Parathyroid adenoma (tissue), 2 donors: Measurements from ENCODE around the gene FBXO42.

Source experiments
- H2AFZ ChIP-seq: fragments of 300-600 bp; sonication (generic); one replicate; pipeline ENCODE4 v1.7.0; 2017; ENCODE audit warnings: antibody characterized with exemption, mild to moderate bottlenecking
- H3K27ac ChIP-seq: fragments of 300-600 bp; sonication (generic); one replicate; pipeline ENCODE4 v1.7.0; 2017
- H3K27me3 ChIP-seq: fragments of 300-600 bp; sonication (generic); one replicate; pipeline ENCODE4 v1.7.0; 2017; ENCODE audit warnings: low read length; ENCODE audit not compliant: control insufficient read depth, insufficient read depth
- H3K36me3 ChIP-seq: fragments of 300-600 bp; sonication (generic); one replicate; pipeline ENCODE4 v1.7.0; 2017; ENCODE audit warnings: low read length; ENCODE audit not compliant: control insufficient read depth, insufficient read depth
- H3K4me1 ChIP-seq: fragments of 300-600 bp; sonication (generic); one replicate; pipeline ENCODE4 v1.7.0; 2017; ENCODE audit warnings: control low read depth
- H3K4me2 ChIP-seq: fragments of 300-600 bp; sonication (generic); one replicate; pipeline ENCODE4 v1.7.0; 2017; ENCODE audit warnings: low read length
- H3K4me3 ChIP-seq: fragments of 300-600 bp; sonication (generic); one replicate; pipeline ENCODE4 v1.7.0; 2017; ENCODE audit warnings: low read depth, low read length
- H3K79me2 ChIP-seq: fragments of 300-600 bp; sonication (generic); one replicate; pipeline ENCODE4 v1.7.0; 2017; ENCODE audit warnings: control low read depth
- H3K9ac ChIP-seq: fragments of 300-600 bp; sonication (generic); one replicate; pipeline ENCODE4 v1.7.0; 2017; ENCODE audit warnings: mild to moderate bottlenecking
- H3K9me3 ChIP-seq: fragments of 300-600 bp; sonication (generic); one replicate; pipeline ENCODE4 v1.7.0; 2017; ENCODE audit warnings: low read length; ENCODE audit not compliant: control insufficient read depth
- TF ChIP-seq, protein P1 (sequence below): fragments of 300-600 bp; sonication (generic); IDR thresholded peaks from one replicate; pipeline ENCODE4 v1.7.0; 2017; ENCODE audit warnings: antibody characterized with exemption, mild to moderate bottlenecking
- donor health status: primary hyperparathyroidism.

Gene FBXO42

DNA sequence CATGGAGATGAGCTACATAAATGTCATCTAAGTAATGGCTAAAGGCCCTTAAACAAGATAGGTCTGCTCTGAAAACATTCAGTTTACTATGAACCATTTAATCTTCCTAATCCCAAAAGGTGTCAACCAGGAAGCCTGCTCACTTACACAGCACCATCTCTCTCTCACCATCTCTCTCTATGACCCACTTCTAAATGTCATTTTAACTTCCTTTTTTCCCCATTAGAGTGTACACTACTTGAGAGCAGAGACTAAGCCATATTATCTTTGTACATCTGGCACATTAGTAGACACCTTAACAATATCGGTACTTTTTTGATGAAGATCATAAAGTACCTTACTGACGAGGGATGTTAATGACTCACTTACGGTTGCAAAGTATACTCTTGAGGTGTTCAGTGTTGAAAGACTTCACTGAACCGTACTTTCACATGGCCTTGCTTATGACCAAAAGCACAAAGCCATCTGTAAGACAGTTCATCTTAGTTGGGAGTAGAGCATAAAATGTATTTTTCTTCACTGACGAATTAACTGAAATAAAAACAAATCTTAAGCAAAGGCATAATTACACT lies 25.4 kb downstream of the FBXO42 start:
- no peak overlapping the region for H3K4me2 ChIP-seq
- H3K4me3 ChIP-seq, result no peak overlapping the region
- H2AFZ ChIP-seq, result no peak overlapping the region
- H3K9ac ChIP-seq, result no peak overlapping the region
- H3K27ac ChIP-seq, result no peak overlapping the region
- H3K79me2 ChIP-seq, result peaks cover 18% of the 10 kb centered on the region
- H3K4me1 ChIP-seq, result no peaks in the 10 kb centered on the region
- no peaks in the 10 kb centered on the region for H3K27me3 ChIP-seq
- no peaks in the 10 kb centered on the region for H3K36me3 ChIP-seq
- TF ChIP-seq, protein P1, sequence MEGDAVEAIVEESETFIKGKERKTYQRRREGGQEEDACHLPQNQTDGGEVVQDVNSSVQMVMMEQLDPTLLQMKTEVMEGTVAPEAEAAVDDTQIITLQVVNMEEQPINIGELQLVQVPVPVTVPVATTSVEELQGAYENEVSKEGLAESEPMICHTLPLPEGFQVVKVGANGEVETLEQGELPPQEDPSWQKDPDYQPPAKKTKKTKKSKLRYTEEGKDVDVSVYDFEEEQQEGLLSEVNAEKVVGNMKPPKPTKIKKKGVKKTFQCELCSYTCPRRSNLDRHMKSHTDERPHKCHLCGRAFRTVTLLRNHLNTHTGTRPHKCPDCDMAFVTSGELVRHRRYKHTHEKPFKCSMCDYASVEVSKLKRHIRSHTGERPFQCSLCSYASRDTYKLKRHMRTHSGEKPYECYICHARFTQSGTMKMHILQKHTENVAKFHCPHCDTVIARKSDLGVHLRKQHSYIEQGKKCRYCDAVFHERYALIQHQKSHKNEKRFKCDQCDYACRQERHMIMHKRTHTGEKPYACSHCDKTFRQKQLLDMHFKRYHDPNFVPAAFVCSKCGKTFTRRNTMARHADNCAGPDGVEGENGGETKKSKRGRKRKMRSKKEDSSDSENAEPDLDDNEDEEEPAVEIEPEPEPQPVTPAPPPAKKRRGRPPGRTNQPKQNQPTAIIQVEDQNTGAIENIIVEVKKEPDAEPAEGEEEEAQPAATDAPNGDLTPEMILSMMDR, result no peak
- H3K9me3 ChIP-seq, result no peaks in the 10 kb centered on the region

DNA sequence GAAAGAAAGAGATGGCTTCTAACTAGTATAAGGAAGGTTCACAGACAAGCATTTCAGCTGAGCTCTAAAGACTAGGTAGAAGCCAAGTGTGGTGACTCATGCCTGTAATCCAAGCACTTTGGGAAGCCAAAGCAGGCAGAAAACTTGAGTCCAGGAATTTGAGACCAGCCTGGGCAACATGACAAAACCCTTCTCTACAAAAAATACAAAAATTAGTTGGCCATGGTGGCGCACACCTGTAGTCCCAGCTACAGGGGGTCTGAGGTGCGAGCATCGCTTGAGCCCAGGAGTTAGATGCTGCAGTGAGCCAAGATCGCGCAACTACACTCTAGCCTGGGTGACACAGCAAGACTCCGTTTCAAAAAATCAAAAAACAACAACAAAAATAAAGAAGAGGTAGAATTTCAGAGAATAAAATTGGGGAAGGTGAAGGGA lies 27.8 kb downstream of the FBXO42 start:
- Histone ChIP-seq H3K4me3 (no peak overlapping the region), H3K4me1 (no peaks in the 10 kb centered on the region), H3K27me3 (no peaks in the 10 kb centered on the region), H3K36me3 (no peaks in the 10 kb centered on the region), H3K79me2 (peaks cover 23% of the 10 kb centered on the region), H3K9ac (no peak overlapping the region), H3K9me3 (no peaks in the 10 kb centered on the region), H3K27ac (no peak overlapping the region), H2AFZ (no peak overlapping the region), H3K4me2 (no peak overlapping the region)
- TF ChIP-seq, protein P1, result no peak

DNA sequence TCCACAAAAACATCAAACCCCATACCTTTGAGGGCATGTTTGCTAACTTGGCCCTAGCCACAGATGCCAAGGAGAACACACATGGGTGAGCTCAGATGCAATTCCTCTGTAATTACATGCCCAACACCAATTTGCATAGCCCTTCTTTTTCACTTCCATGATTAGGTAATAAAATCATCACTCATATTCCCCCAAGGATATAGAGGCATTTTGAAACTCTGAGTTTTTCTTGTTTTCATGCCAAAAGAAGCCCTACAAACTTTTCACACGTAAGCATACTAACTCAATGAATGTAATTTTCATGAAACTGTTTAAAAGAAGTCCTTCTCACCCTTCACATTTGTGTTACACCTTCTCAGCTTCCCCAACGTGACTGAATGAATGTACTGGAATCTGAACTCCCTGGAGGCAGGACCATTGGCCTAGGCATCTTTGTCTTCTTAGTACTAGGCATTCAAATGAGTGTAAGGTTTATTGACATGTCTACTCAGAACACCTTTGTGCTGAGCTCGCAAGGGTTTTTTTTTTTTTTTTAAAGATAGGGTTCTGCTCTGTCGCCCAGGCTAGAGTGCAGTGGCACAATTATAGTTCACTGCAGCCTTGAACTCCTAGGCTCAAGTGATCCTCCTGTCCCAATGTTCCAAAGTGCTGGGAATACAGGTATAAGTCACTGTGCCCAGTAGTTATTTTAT lies 31.0 kb downstream of the FBXO42 start:
- H3K79me2 ChIP-seq, result peaks cover 14% of the 10 kb centered on the region
- H3K4me1 ChIP-seq, result no peaks in the 10 kb centered on the region
- no peaks in the 10 kb centered on the region for H3K36me3 ChIP-seq
- no peak overlapping the region for H2AFZ ChIP-seq
- no peaks in the 10 kb centered on the region for H3K27me3 ChIP-seq
- H3K9ac ChIP-seq, result no peak overlapping the region
- no peaks in the 10 kb centered on the region for H3K9me3 ChIP-seq
- TF ChIP-seq, protein P1, result no peak
- no peak overlapping the region for H3K27ac ChIP-seq
- no peak overlapping the region for H3K4me2 ChIP-seq
- H3K4me3 ChIP-seq, result no peak overlapping the region

DNA sequence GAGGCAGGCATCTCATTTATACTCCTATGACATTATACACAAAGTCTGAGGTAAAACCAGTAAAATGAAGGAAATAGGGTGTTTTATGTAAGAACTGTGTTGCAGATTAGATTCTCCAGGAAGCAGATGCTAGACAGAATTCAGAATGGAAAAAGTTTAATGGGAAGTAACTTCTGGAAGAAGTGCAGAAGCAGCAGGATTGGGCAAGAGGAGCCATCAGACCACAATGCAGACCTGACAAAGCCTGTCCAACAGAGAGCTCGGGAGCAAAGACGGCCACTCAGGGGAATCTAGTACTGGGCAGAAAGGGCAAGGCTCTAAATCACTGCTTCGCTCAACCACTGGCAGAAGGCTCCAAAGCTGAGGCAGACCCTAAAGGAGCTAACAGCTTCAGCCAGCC lies 33.7 kb downstream of the FBXO42 start:
- H3K27me3 ChIP-seq, result no peaks in the 10 kb centered on the region
- no peak overlapping the region for H3K27ac ChIP-seq
- H3K4me2 ChIP-seq, result no peak overlapping the region
- TF ChIP-seq, protein P1, result no peak
- H3K9ac ChIP-seq, result no peak overlapping the region
- H3K79me2 ChIP-seq, result peaks cover 9% of the 10 kb centered on the region
- no peak overlapping the region for H2AFZ ChIP-seq
- no peak overlapping the region for H3K4me3 ChIP-seq
- H3K4me1 ChIP-seq, result no peaks in the 10 kb centered on the region
- no peaks in the 10 kb centered on the region for H3K9me3 ChIP-seq
- H3K36me3 ChIP-seq, result no peaks in the 10 kb centered on the region

DNA sequence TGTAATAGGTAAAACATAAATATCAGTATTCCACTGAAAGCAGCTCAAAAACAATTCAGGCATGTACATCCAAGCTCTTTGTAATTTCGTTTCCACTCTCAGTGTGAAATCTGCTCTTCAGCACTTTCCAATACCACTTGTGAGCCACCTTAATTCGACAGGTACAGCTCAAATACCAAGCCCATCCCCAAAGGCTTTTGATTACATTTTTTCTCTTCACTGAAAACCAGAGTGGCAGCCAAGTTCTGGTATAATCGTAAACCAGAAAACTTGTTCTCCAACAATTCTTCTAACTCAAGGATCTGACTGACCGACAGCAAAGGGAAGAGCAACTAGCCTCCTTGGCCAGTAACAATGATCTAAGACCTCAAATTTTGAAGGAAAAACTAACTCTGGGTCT lies 36.8 kb downstream of the FBXO42 start:
- TF ChIP-seq, protein P1, result no peak
- H3K9ac ChIP-seq, result no peak overlapping the region
- no peak overlapping the region for H2AFZ ChIP-seq
- H3K27ac ChIP-seq, result no peak overlapping the region
- no peak overlapping the region for H3K4me3 ChIP-seq
- no peaks in the 10 kb centered on the region for H3K27me3 ChIP-seq
- H3K4me2 ChIP-seq, result peak overlapping the region; percentile 24
- H3K79me2 ChIP-seq, result peaks cover 7% of the 10 kb centered on the region
- H3K9me3 ChIP-seq, result no peaks in the 10 kb centered on the region
- no peaks in the 10 kb centered on the region for H3K4me1 ChIP-seq
- H3K36me3 ChIP-seq, result no peaks in the 10 kb centered on the region
